RWPE2 (cell line): ENCODE measurements around the gene GMDS.

Experiments used
- ATAC-seq: fragments of 200-7000 bp; cut with Tn5 transposase; 3 replicates; pipeline ENCODE4 v1.9.1; 2021; ENCODE audit warnings: low read depth
- DNase-seq: peaks from one replicate; pipeline ENCODE4 v3.0.0-alpha.2; 2020; ENCODE audit warnings: low spot score
- H3K27ac ChIP-seq: fragments of 450-650 bp; 2 replicates; pipeline ENCODE4 v1.5.1; 2017; ENCODE audit warnings: mild to moderate bottlenecking; ENCODE audit not compliant: poor library complexity, severe bottlenecking
- H3K27me3 ChIP-seq: fragments of 250-450 bp; sonication (Bioruptor Pico); 2 replicates; pipeline ENCODE4 v1.5.1; 2021; ENCODE audit warnings: mild to moderate bottlenecking, moderate library complexity; ENCODE audit not compliant: insufficient read depth, poor library complexity, severe bottlenecking
- H3K36me3 ChIP-seq: fragments of 250-450 bp; sonication (Bioruptor Pico); 2 replicates; pipeline ENCODE4 v1.5.1; 2020; ENCODE audit warnings: low read depth, mild to moderate bottlenecking, moderate library complexity
- H3K4me1 ChIP-seq: fragments of 250-450 bp; sonication (Bioruptor Pico); 2 replicates; pipeline ENCODE4 v1.5.1; 2021; ENCODE audit warnings: mild to moderate bottlenecking, moderate library complexity; ENCODE audit not compliant: insufficient read depth, poor library complexity, severe bottlenecking
- H3K4me3 ChIP-seq: fragments of 250-450 bp; sonication (Bioruptor Pico); 2 replicates; pipeline ENCODE4 v1.5.1; 2021; ENCODE audit warnings: mild to moderate bottlenecking, moderate library complexity; ENCODE audit not compliant: severe bottlenecking
- H3K9me3 ChIP-seq: fragments of 250-450 bp; sonication (Bioruptor Pico); 2 replicates; pipeline ENCODE4 v1.5.1; 2021; ENCODE audit warnings: mild to moderate bottlenecking, moderate library complexity; ENCODE audit not compliant: severe bottlenecking
- CTCF ChIP-seq: fragments of 450-650 bp; IDR thresholded peaks from one replicate; pipeline ENCODE4 v1.5.1; 2017; ENCODE audit warnings: mild to moderate bottlenecking, moderate library complexity; ENCODE audit not compliant: poor library complexity, severe bottlenecking

Gene GMDS

GRCh38 chr6:1821164-1821512 is 424.3 kb downstream of the GMDS start:
- TF ChIP-seq CTCF: no peak
- ATAC-seq (no peak), DNase-seq (no peak)
- H3K4me3 ChIP-seq: no peak overlapping the region
- H3K9me3 ChIP-seq: no peaks in the 10 kb centered on the region
- no peak overlapping the region for H3K27ac ChIP-seq
- peaks cover 6% of the 10 kb centered on the region for H3K4me1 ChIP-seq
- no peaks in the 10 kb centered on the region for H3K27me3 ChIP-seq
- no peaks in the 10 kb centered on the region for H3K36me3 ChIP-seq

GRCh38 chr6:1820714-1821113 is 424.7 kb downstream of the GMDS start:
- DNase-seq (no peak), ATAC-seq (no peak)
- Histone ChIP-seq H3K27me3 (no peaks in the 10 kb centered on the region), H3K27ac (no peak overlapping the region), H3K36me3 (no peaks in the 10 kb centered on the region), H3K4me3 (no peak overlapping the region), H3K4me1 (peaks cover 6% of the 10 kb centered on the region), H3K9me3 (no peaks in the 10 kb centered on the region)
- no peak for TF ChIP-seq CTCF

GRCh38 chr6:1820165-1820564 is 425.2 kb downstream of the GMDS start:
- no peak overlapping the region for H3K27ac ChIP-seq
- ATAC-seq: no peak
- H3K27me3 ChIP-seq: no peaks in the 10 kb centered on the region
- no peaks in the 10 kb centered on the region for H3K36me3 ChIP-seq
- TF ChIP-seq CTCF: no peak
- no peak overlapping the region for H3K4me3 ChIP-seq
- DNase-seq: no peak
- no peaks in the 10 kb centered on the region for H3K9me3 ChIP-seq
- H3K4me1 ChIP-seq: peaks cover 6% of the 10 kb centered on the region

- ATAC-seq: no peak
- H3K4me1 ChIP-seq: peaks cover 6% of the 10 kb centered on the region
- H3K9me3 ChIP-seq: no peaks in the 10 kb centered on the region
- no peak overlapping the region for H3K4me3 ChIP-seq
- no peaks in the 10 kb centered on the region for H3K36me3 ChIP-seq
- H3K27me3 ChIP-seq: no peaks in the 10 kb centered on the region
- TF ChIP-seq CTCF: no peak
- no peak for DNase-seq
- no peak overlapping the region for H3K27ac ChIP-seq
These were observed 426.4 kb downstream of the GMDS start for GRCh38 chr6:1819007-1819406.

- Histone ChIP-seq H3K9me3 (no peaks in the 10 kb centered on the region), H3K27ac (no peak overlapping the region), H3K4me1 (peaks cover 6% of the 10 kb centered on the region), H3K36me3 (no peaks in the 10 kb centered on the region), H3K27me3 (no peaks in the 10 kb centered on the region), H3K4me3 (no peak overlapping the region)
- TF ChIP-seq CTCF: no peak
- DNase-seq (no peak), ATAC-seq (no peak)
These were observed 428.2 kb downstream of the GMDS start for GRCh38 chr6:1817033-1817761.
